Measurements from ENCODE around the gene MB21D2. TPM values are rescaled to one million over a fixed set of nuclear protein-coding genes. Genes with fewer than 3 reads are reported as not detected.

Gene MB21D2
- total RNA-seq, 1 donor from 2014 or later = 106 TPM

GRCh38 chr3:192841428-192841827 is 76.2 kb downstream of the MB21D2 start:
- DNase-seq (ENCODE audit: low spot score in 2 of 2) (no peak), FAIRE-seq (no peak)

GRCh38 chr3:192840143-192840836 is 77.4 kb downstream of the MB21D2 start:
- DNase-seq (ENCODE audit: low spot score in 2 of 2) = no peak

GRCh38 chr3:192835818-192836815 is 81.5 kb downstream of the MB21D2 start:
- FAIRE-seq (no peak), DNase-seq (ENCODE audit: low spot score in 2 of 2) (no peak)

More at GRCh38 chr3:192840143-192840836, 77.4 kb downstream of the MB21D2 start:
- no peak for FAIRE-seq

- FAIRE-seq (no peak), DNase-seq (ENCODE audit: low spot score in 2 of 2) (no peak)
These were observed 83.2 kb downstream of the MB21D2 start for GRCh38 chr3:192834428-192834827.

GRCh38 chr3:192833177-192833890 is 84.3 kb downstream of the MB21D2 start:
- FAIRE-seq (no peak), DNase-seq (ENCODE audit: low spot score in 2 of 2) (no peak)

GRCh38 chr3:192831801-192832347 is 85.8 kb downstream of the MB21D2 start:
- FAIRE-seq (no peak), DNase-seq (ENCODE audit: low spot score in 2 of 2) (no peak)

GRCh38 chr3:192831111-192831644 is 86.5 kb downstream of the MB21D2 start:
- DNase-seq (ENCODE audit: low spot score in 2 of 2) (no peak), FAIRE-seq (no peak)

- FAIRE-seq (no peak), DNase-seq (ENCODE audit: low spot score in 2 of 2) (no peak)
These were observed 87.2 kb downstream of the MB21D2 start for GRCh38 chr3:192830291-192831110.

- DNase-seq (ENCODE audit: low spot score in 2 of 2) = no peak
- FAIRE-seq = no peak
These were observed 89.6 kb downstream of the MB21D2 start for GRCh38 chr3:192827863-192828594.

- no peak for FAIRE-seq
- DNase-seq (ENCODE audit: low spot score in 2 of 2) = no peak
These were observed 90.4 kb downstream of the MB21D2 start for GRCh38 chr3:192827208-192827607.

GRCh38 chr3:192826214-192827006 is 91.2 kb downstream of the MB21D2 start:
- DNase-seq (ENCODE audit: low spot score in 2 of 2) (no peak), FAIRE-seq (no peak)

GRCh38 chr3:192825657-192826200 is 91.9 kb downstream of the MB21D2 start:
- DNase-seq (ENCODE audit: low spot score in 2 of 2) (no peak), FAIRE-seq (no peak)

GRCh38 chr3:192825216-192825615 is 92.4 kb downstream of the MB21D2 start:
- no peak for FAIRE-seq
- DNase-seq (ENCODE audit: low spot score in 2 of 2) = no peak

- FAIRE-seq = no peak
- no peak for DNase-seq (ENCODE audit: low spot score in 2 of 2)
These were observed 93.3 kb downstream of the MB21D2 start for GRCh38 chr3:192824313-192824712.

GRCh38 chr3:192821161-192821560 is 96.5 kb downstream of the MB21D2 start:
- FAIRE-seq (no peak), DNase-seq (ENCODE audit: low spot score in 2 of 2) (no peak)

- no peak for DNase-seq (ENCODE audit: low spot score in 2 of 2)
- no peak for FAIRE-seq
These were observed 97.5 kb downstream of the MB21D2 start for GRCh38 chr3:192820161-192820560.

- FAIRE-seq (no peak), DNase-seq (ENCODE audit: low spot score in 2 of 2) (no peak)
These were observed 98.6 kb downstream of the MB21D2 start for GRCh38 chr3:192819001-192819569.

Data from frontal cortex (tissue), 4 donors.